Fibroblast of the aortic adventitia (primary cell): ENCODE data around the gene KPNB1. TPM values are rescaled to one million over a fixed set of nuclear protein-coding genes. Genes with fewer than 3 reads are reported as not detected.

ENCODE experiments used
- DNase-seq: peaks from one replicate; pipeline ENCODE4 v3.0.0-alpha.2; 2010; ENCODE audit warnings: low read depth
- H3K4me3 ChIP-seq: 2 replicates; pipeline ENCODE4 v1.5.1; 2011; ENCODE audit warnings: low read depth, mild to moderate bottlenecking, control low read depth, low read length, moderate library complexity
- total RNA-seq: library from RNA; depleted of rRNA; stranded (reverse); fragments of >200 nt; gene quantifications from 2 replicates; pipeline ENCODE4 v1.2.3, GENCODE V29; 2012; ENCODE audit warnings: low replicate concordance
- TF ChIP-seq, protein P1 (sequence below): IDR thresholded peaks from 2 replicates; pipeline ENCODE4 v1.5.1; 2011; ENCODE audit warnings: mild to moderate bottlenecking, low read length, control low read depth, inconsistent platforms; ENCODE audit not compliant: insufficient read depth

Gene KPNB1
- total RNA-seq, 1 donor, result 473 TPM

DNA sequence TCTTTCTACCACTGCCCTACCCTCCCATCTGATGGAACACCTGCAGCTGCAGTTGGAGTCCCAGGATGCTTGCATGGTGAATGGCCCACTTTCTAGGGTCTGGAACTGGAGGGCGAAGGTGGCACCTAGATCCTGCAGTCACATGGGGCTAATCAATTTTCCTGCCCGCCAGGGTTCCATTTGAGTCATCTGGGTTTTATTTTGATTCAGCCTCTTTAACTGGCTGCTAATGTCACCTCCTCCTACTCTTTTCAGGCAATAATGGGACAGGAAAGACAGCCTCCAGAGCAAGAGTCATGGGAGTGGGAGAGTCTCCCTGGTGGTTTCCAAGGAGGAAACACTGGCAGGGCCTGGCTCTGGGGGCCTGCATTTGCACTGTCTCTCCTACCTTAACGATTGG, 40.4 kb downstream of the KPNB1 start:
- no peak overlapping the region for H3K4me3 ChIP-seq
- TF ChIP-seq, protein P1, sequence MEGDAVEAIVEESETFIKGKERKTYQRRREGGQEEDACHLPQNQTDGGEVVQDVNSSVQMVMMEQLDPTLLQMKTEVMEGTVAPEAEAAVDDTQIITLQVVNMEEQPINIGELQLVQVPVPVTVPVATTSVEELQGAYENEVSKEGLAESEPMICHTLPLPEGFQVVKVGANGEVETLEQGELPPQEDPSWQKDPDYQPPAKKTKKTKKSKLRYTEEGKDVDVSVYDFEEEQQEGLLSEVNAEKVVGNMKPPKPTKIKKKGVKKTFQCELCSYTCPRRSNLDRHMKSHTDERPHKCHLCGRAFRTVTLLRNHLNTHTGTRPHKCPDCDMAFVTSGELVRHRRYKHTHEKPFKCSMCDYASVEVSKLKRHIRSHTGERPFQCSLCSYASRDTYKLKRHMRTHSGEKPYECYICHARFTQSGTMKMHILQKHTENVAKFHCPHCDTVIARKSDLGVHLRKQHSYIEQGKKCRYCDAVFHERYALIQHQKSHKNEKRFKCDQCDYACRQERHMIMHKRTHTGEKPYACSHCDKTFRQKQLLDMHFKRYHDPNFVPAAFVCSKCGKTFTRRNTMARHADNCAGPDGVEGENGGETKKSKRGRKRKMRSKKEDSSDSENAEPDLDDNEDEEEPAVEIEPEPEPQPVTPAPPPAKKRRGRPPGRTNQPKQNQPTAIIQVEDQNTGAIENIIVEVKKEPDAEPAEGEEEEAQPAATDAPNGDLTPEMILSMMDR, result no peak
- no peak for DNase-seq

DNA sequence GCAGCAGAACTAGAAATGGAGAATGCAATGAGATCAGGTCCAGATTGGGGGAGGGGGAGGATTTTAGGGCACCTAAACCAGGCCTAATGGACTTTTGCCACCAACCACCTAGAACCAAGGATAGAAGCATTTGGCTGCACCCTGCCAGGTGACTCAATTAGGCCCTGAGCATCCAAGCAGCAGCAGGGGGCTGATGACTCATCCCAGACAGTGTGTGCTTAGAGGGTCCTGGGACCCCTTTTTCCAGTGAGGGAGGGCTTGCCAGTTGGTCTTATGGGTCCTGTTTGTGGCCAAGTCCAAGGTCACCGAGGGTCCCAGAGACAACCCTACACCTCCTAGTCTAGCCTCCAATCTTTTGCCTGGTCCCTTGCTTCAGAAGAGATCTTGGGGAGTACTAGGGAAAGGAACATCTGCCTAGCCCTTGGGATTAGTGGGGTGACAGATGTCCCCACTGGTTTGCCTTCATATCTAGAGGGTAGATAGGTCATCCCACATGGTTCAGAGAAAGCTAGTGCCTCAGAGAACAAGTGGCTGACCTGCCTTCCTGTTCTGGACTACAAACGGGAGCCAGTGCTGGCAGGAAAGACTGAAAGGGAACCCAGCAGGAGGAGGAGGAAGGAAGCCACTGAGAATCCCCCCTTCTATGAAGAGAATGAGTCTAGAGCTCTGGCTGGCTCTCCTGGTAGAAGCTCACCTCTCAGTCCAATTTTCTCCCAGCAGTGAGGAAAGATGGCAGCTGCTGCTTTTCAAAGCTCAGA, 42.6 kb downstream of the KPNB1 start:
- no peak overlapping the region for H3K4me3 ChIP-seq
- TF ChIP-seq, protein P1, result no peak
- no peak for DNase-seq

DNA sequence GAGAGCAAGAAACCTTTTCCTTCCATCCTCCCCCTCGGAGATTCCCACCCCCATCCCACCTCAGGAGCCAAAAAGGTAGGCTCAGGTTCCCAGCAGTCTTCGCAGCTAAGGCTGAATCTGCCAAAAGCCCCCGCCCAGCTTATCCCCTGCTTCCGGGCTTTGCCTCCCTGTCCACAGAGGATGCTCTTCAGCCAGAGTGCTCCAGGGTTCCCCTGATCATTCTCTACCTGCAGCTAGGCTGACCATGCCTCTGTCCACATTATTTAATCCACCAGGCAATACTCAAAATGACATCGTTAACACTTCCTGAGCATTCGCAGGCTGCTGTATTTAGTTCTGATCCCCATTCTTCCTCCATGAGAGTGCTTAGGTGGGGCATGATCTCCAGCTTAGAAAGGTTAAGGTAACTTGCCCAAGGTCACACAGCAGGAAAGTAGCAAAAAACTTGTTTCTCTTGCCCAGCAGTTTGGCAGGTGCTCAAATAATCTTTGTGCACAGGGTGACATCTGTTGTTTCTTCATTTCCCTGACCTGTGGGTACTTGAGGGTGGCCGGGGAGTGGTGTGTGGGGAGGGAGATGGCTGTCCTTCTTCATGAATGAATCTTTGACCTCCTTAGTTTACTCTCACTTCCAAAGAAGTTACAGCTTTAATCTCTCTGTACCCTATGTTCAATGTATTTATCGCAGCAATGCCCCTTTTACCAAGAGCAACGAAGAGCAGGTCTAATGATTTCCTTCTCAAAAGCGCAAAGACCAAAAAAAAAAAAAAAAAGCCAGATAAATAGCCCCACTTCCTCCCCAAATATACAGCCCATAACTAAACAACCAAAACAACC, 43.4 kb downstream of the KPNB1 start:
- TF ChIP-seq, protein P1, result no peak
- peak overlapping the region; percentile 72 for H3K4me3 ChIP-seq
- no peak for DNase-seq

- peak; percentile 45 for DNase-seq
- TF ChIP-seq, protein P1, result no peak
- peak within 1 kb of the TSS; percentile 72 for H3K4me3 ChIP-seq
These were observed 44.2 kb downstream of the KPNB1 start, which contains the start of gene TBKBP1 for GRCh38 chr17:47693731-47694580. TSS of gene TBKBP1 (plus strand) at chr17:47694161. CDS start at chr17:47696113, 1,952 bp downstream.

DNA sequence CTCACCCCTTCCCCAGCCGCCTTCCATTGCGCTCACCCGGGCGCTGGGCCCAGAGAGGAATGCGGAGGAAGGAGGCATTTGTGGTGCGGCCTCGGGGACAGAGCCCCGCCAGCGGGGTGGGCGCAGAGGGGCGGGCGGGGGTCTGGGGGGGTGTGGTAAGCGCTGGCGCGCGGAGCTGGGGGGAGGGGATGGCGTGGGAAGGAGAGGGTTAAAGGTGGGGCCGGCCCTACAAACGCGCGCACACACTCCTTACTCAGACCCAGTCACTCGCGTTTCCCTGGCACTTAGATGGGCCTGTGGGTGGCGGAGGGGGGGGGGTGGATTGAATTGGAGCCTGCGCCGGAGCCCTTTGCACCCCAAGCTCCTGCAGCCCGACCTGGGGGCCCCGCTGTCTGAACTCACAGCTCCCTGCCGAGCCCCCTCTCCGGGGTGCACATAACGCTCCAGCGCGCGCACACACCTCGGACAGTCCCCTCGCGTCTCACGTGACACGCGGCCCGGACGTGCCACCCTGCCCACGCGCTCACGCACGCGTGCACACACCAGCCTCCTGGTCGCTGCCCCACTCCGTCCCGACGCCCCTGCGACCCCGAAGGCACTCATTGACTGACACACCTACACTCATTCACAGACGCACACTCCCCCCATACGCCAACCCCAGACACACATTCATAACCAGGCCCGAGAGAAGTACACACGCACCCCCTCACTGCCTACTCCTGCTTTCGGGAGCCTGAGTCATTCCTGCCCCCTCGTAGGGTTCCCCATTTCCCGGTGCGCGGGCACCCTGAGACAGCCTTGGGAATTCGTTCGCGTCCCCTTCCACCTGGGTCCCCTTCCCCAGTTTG, 45.1 kb downstream of the KPNB1 start:
- TF ChIP-seq, protein P1, result no peak
- H3K4me3 ChIP-seq, result peak overlapping the region; percentile 72
- DNase-seq, result peak; percentile 64
